ENCODE results near the gene TTC32.
"Not testable (repeated sequence)": the region's sequence is repeated elsewhere in the genome, so short reads cannot be mapped to it uniquely, and the experiment has no call there.

Gene TTC32

DNA sequence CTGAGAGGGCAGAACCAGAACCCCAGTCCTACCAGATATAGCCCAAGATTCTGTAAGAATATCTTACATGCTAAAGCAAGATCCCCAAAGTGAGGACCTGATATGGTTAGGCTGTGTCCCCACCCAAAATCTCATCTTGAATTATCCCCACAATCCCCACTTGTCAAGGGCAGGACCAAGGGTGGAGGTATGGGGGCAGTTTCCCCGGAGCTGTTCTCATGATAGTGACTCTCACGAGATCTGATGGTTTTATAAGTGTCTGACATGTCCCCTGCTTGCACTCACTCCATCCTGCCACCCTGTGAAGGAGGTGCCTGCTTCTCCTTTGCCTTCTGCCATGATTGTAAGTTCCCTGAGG, 19.9 kb downstream of the TTC32 start:
- H3K27ac ChIP-seq (ENCODE audit: low read length) = no peak overlapping the region
- no peaks in the 10 kb centered on the region for H3K9me2 ChIP-seq (replicated peaks; ENCODE audit: insufficient read depth, low read length)
- no peak for DNase-seq
- no peaks in the 10 kb centered on the region for H4K20me1 ChIP-seq (ENCODE audit: insufficient read depth, low read length)
- no peak overlapping the region for H3K9ac ChIP-seq (ENCODE audit: low read length)
- no peak overlapping the region for H2AFZ ChIP-seq (ENCODE audit: low read length)
- H3K4me2 ChIP-seq (ENCODE audit: low read depth, low read length) = no peak overlapping the region
- H3K9me3 ChIP-seq (replicated peaks; ENCODE audit: insufficient read depth, low read length) = no peaks in the 10 kb centered on the region
- no peaks in the 10 kb centered on the region for H3K27me3 ChIP-seq (replicated peaks; ENCODE audit: insufficient read depth, low read length)
- no peaks in the 10 kb centered on the region for H3F3A ChIP-seq (ENCODE audit: insufficient read depth, low read length)
- no peaks in the 10 kb centered on the region for H3K4me1 ChIP-seq (ENCODE audit: low read length)
- no peaks in the 10 kb centered on the region for H3K79me2 ChIP-seq (ENCODE audit: low read length)
- H3K36me3 ChIP-seq (replicated peaks; ENCODE audit: insufficient read depth, low read length) = no peaks in the 10 kb centered on the region
- no peak overlapping the region for H3K4me3 ChIP-seq (ENCODE audit: low read length)
- TF ChIP-seq EZH2 (optimal IDR thresholded peaks at IDR 0.05; ENCODE audit: low read depth, low read length) (no peak), EZH2phosphoT487 (IDR thresholded peaks at IDR 0.05; ENCODE audit: low read length) (no peak)
- TF ChIP-seq, protein P1, sequence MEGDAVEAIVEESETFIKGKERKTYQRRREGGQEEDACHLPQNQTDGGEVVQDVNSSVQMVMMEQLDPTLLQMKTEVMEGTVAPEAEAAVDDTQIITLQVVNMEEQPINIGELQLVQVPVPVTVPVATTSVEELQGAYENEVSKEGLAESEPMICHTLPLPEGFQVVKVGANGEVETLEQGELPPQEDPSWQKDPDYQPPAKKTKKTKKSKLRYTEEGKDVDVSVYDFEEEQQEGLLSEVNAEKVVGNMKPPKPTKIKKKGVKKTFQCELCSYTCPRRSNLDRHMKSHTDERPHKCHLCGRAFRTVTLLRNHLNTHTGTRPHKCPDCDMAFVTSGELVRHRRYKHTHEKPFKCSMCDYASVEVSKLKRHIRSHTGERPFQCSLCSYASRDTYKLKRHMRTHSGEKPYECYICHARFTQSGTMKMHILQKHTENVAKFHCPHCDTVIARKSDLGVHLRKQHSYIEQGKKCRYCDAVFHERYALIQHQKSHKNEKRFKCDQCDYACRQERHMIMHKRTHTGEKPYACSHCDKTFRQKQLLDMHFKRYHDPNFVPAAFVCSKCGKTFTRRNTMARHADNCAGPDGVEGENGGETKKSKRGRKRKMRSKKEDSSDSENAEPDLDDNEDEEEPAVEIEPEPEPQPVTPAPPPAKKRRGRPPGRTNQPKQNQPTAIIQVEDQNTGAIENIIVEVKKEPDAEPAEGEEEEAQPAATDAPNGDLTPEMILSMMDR (IDR thresholded peaks at IDR 0.05; ENCODE audit: low read length) = no peak

DNA sequence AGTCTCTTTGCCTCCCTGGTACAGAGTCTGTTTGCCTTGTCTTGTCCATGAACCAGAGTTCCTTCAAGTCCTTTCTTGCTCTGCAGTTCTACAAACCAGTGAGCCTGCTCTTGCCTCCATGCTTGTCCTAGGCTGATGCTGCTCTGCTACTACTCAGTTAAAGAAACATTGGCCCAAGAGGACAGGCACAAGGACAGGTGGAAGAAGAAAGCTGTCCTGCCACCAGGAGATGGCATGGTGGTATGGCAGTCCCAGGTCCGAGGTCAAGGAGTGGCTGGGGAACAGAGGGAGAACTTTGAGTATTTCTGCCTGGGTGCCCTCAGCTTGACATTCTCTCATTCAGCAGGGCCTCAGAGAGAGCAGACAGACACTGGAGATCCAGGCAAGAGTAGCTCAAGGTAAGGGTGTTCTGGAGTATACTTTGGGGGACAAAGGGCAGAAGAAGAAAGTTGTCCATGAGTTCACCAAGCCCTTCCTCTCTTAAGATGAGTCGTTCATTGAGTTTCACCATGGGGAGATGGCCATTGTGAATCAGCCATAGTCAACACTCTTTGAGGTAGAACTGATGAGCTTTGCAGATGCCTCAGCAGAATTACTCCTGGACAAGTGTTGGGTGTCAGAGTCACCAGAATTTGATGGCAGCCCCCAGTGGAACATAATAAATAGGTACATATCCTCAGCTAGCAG, 20.4 kb downstream of the TTC32 start:
- no peak overlapping the region for H3K4me3 ChIP-seq (ENCODE audit: low read length)
- no peaks in the 10 kb centered on the region for H3K9me3 ChIP-seq (replicated peaks; ENCODE audit: insufficient read depth, low read length)
- H3F3A ChIP-seq (ENCODE audit: insufficient read depth, low read length) = no peaks in the 10 kb centered on the region
- no peaks in the 10 kb centered on the region for H3K79me2 ChIP-seq (ENCODE audit: low read length)
- H3K4me1 ChIP-seq (ENCODE audit: low read length) = no peaks in the 10 kb centered on the region
- H3K36me3 ChIP-seq (replicated peaks; ENCODE audit: insufficient read depth, low read length) = no peaks in the 10 kb centered on the region
- DNase-seq = no peak
- no peak overlapping the region for H2AFZ ChIP-seq (ENCODE audit: low read length)
- no peaks in the 10 kb centered on the region for H3K9me2 ChIP-seq (replicated peaks; ENCODE audit: insufficient read depth, low read length)
- H4K20me1 ChIP-seq (ENCODE audit: insufficient read depth, low read length) = no peaks in the 10 kb centered on the region
- H3K9ac ChIP-seq (ENCODE audit: low read length) = no peak overlapping the region
- no peak overlapping the region for H3K4me2 ChIP-seq (ENCODE audit: low read depth, low read length)
- TF ChIP-seq EZH2 (optimal IDR thresholded peaks at IDR 0.05; ENCODE audit: low read depth, low read length) (no peak), EZH2phosphoT487 (IDR thresholded peaks at IDR 0.05; ENCODE audit: low read length) (no peak)
- TF ChIP-seq, protein P1 (IDR thresholded peaks at IDR 0.05; ENCODE audit: low read length) = no peak
- H3K27me3 ChIP-seq (replicated peaks; ENCODE audit: insufficient read depth, low read length) = no peaks in the 10 kb centered on the region
- no peak overlapping the region for H3K27ac ChIP-seq (ENCODE audit: low read length)

DNA sequence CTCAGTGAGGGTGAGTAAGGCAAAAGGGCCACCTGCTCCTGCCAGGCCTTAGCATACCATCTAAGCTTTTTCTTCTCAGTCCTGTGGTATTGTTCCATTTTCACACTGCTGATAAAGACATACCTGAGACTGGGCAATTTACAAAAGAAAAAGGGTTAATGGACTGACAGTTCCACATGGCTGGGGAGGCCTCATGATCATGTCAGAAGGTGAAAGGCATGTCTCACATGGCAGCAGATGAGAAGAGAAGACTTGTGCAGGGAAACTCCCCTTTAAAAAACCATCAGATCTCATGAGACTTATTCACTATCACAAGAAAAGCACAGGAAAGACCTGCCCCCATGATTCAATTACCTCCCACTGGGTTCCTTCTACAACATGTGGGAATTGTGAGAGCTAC, 21.6 kb downstream of the TTC32 start:
- not testable (repeated sequence) for H3K9me2 ChIP-seq (replicated peaks; ENCODE audit: insufficient read depth, low read length); H3F3A ChIP-seq (ENCODE audit: insufficient read depth, low read length); H3K4me1 ChIP-seq (ENCODE audit: low read length); H3K4me3 ChIP-seq (ENCODE audit: low read length); H2AFZ ChIP-seq (ENCODE audit: low read length); H3K27ac ChIP-seq (ENCODE audit: low read length); H3K36me3 ChIP-seq (replicated peaks; ENCODE audit: insufficient read depth, low read length); H4K20me1 ChIP-seq (ENCODE audit: insufficient read depth, low read length); DNase-seq; H3K79me2 ChIP-seq (ENCODE audit: low read length); H3K27me3 ChIP-seq (replicated peaks; ENCODE audit: insufficient read depth, low read length); H3K9me3 ChIP-seq (replicated peaks; ENCODE audit: insufficient read depth, low read length); H3K4me2 ChIP-seq (ENCODE audit: low read depth, low read length); H3K9ac ChIP-seq (ENCODE audit: low read length)

DNA sequence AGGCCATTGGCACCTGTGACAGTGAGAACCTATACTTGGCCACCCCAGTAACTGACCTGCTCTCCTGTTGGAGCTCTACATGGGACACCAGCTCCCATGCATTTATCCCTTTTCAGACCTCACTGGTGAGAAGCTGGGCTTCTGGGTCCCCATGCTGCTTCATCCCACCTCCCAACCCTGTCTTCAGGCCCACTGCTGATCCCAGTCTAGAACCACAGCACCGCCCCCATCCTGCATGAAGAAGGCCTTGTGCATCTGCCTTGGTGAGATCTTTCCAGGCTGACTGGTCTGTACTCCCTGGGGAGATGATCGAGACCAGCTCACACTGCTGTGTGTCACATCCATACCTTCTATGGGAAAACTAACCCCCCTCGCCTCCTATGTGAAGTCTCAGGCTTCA, 22.7 kb downstream of the TTC32 start:
- Histone ChIP-seq H2AFZ (ENCODE audit: low read length) (no peak overlapping the region), H3K27me3 (replicated peaks; ENCODE audit: insufficient read depth, low read length) (no peaks in the 10 kb centered on the region), H3K79me2 (ENCODE audit: low read length) (no peaks in the 10 kb centered on the region), H4K20me1 (ENCODE audit: insufficient read depth, low read length) (no peaks in the 10 kb centered on the region), H3K36me3 (replicated peaks; ENCODE audit: insufficient read depth, low read length) (no peaks in the 10 kb centered on the region), H3K9me2 (replicated peaks; ENCODE audit: insufficient read depth, low read length) (no peaks in the 10 kb centered on the region), H3K27ac (ENCODE audit: low read length) (no peak overlapping the region), H3K9me3 (replicated peaks; ENCODE audit: insufficient read depth, low read length) (no peaks in the 10 kb centered on the region), H3F3A (ENCODE audit: insufficient read depth, low read length) (no peaks in the 10 kb centered on the region), H3K4me2 (ENCODE audit: low read depth, low read length) (no peak overlapping the region), H3K9ac (ENCODE audit: low read length) (no peak overlapping the region), H3K4me1 (ENCODE audit: low read length) (no peaks in the 10 kb centered on the region), H3K4me3 (ENCODE audit: low read length) (no peak overlapping the region)
- DNase-seq = no peak
- TF ChIP-seq, protein P1 (IDR thresholded peaks at IDR 0.05; ENCODE audit: low read length) = no peak
